IMR-90 (cell line): Measurements from ENCODE around the gene TRHDE. TPM values are rescaled to one million over a fixed set of nuclear protein-coding genes. Genes with fewer than 3 reads are reported as not detected.

Experiments
- ATAC-seq: fragments of 200-7000 bp; cut with Tn5 transposase; 2 replicates; pipeline ENCODE4 v1.9.1; 2020; ENCODE audit warnings: low read depth, mild to moderate bottlenecking, moderate library complexity
- BruUV-seq: library from RNA; stranded (reverse); fragments of 400-500 nt; replicated peaks from 2 replicates; lab custom pipeline; 2021; lab: Mats Ljungman, UMichigan
- CTCF ChIA-PET: fragments of 300-600 bp; formaldehyde crosslinking; extraction: SDS; loops from one replicate; lab custom pipeline; 2021; ENCODE audit warnings: antibody characterized with exemption; lab: Yijun Ruan, JAX
- POLR2A ChIA-PET: fragments of 300-600 bp; sonication (Branson Sonifier 250); formaldehyde crosslinking; loops from one replicate; lab custom pipeline; 2022; ENCODE audit warnings: antibody characterized with exemption; ENCODE audit not compliant: unreplicated experiment; lab: Charles Lee
- DNase-seq: peaks from one replicate; pipeline ENCODE4 v3.0.0; 2013
- H2AFZ ChIP-seq: replicated peaks from 2 replicates; pipeline ENCODE3; 2013; ENCODE audit warnings: low read length, mild to moderate bottlenecking; ENCODE audit not compliant: poor library complexity
- H2AK5ac ChIP-seq: 2 replicates; pipeline ENCODE4 v1.6.1; 2013; ENCODE audit warnings: low read depth, low read length, inconsistent platforms
- H2AK9ac ChIP-seq: replicated peaks from 2 replicates; pipeline ENCODE3; 2013; ENCODE audit warnings: mild to moderate bottlenecking, low read depth, low read length, moderate library complexity; ENCODE audit not compliant: poor library complexity
- H2BK120ac ChIP-seq: 2 replicates; pipeline ENCODE4 v1.6.1; 2013; ENCODE audit warnings: low read depth, low read length, inconsistent platforms
- H2BK15ac ChIP-seq: 3 replicates; pipeline ENCODE4 v1.6.1; 2013; ENCODE audit warnings: low read depth, low read length, inconsistent platforms
- H2BK20ac ChIP-seq: 2 replicates; pipeline ENCODE4 v1.6.1; 2013; ENCODE audit warnings: low read depth, mild to moderate bottlenecking, inconsistent platforms, low read length, moderate library complexity
- H2BK5ac ChIP-seq: 2 replicates; pipeline ENCODE4 v1.6.1; 2013; ENCODE audit warnings: mild to moderate bottlenecking, low read depth, low read length, inconsistent platforms; ENCODE audit not compliant: poor library complexity, severe bottlenecking
- H3K14ac ChIP-seq: replicated peaks from 2 replicates; pipeline ENCODE4 v1.6.1; 2013; ENCODE audit warnings: low read depth, low read length, inconsistent platforms
- H3K18ac ChIP-seq: 2 replicates; pipeline ENCODE4 v1.6.1; 2013; ENCODE audit warnings: low read depth, low read length, control low read depth
- H3K23ac ChIP-seq: 2 replicates; pipeline ENCODE4 v1.6.1; 2013; ENCODE audit warnings: low read depth, low read length, inconsistent platforms
- H3K27ac ChIP-seq: 2 replicates; pipeline ENCODE4 v1.5.1; 2013; ENCODE audit warnings: mild to moderate bottlenecking, control low read depth, low read length; ENCODE audit not compliant: insufficient read depth
- H3K27me3 ChIP-seq: 2 replicates; pipeline ENCODE4 v1.6.1; 2013; ENCODE audit warnings: low read length; ENCODE audit not compliant: control insufficient read depth, insufficient read depth
- H3K36me3 ChIP-seq: 2 replicates; pipeline ENCODE4 v1.6.1; 2013; ENCODE audit warnings: low read length, mixed read lengths; ENCODE audit not compliant: control insufficient read depth, insufficient read depth
- H3K4ac ChIP-seq: 2 replicates; pipeline ENCODE4 v1.6.1; 2013; ENCODE audit warnings: low read depth, low read length, inconsistent platforms
- H3K4me1 ChIP-seq: 2 replicates; pipeline ENCODE4 v1.6.1; 2013; ENCODE audit warnings: low read length, mixed read lengths; ENCODE audit not compliant: control insufficient read depth, insufficient read depth
- H3K4me2 ChIP-seq: 2 replicates; pipeline ENCODE4 v1.6.1; 2013; ENCODE audit warnings: low read depth, mild to moderate bottlenecking, control low read depth, low read length, moderate library complexity
- H3K4me3 ChIP-seq: 2 replicates; pipeline ENCODE4 v1.5.1; 2013; ENCODE audit warnings: low read depth, mild to moderate bottlenecking, control low read depth, low read length, moderate library complexity; ENCODE audit not compliant: insufficient read depth
- H3K56ac ChIP-seq: 2 replicates; pipeline ENCODE4 v1.6.1; 2013; ENCODE audit warnings: low read length, inconsistent platforms; ENCODE audit not compliant: insufficient read depth; ENCODE audit errors: extremely low read depth
- H3K79me1 ChIP-seq, 2 experiments: 2 replicates each; pipeline ENCODE4 v1.6.1; 2013; ENCODE audit warnings: low read length in 2 of 2, inconsistent platforms in 1 of 2, low read depth in 1 of 2
- H3K9ac ChIP-seq: 2 replicates; pipeline ENCODE4 v1.6.1; 2013; ENCODE audit warnings: low read depth, low read length, control low read depth
- H3K9me1 ChIP-seq: 2 replicates; pipeline ENCODE4 v1.6.1; 2013; ENCODE audit warnings: low read length, inconsistent platforms; ENCODE audit not compliant: insufficient read depth
- H3K9me3 ChIP-seq: 2 replicates; pipeline ENCODE4 v1.6.1; 2013; ENCODE audit warnings: low read length; ENCODE audit not compliant: control insufficient read depth, insufficient read depth
- H4K20me1 ChIP-seq: 2 replicates; pipeline ENCODE4 v1.6.1; 2013; ENCODE audit warnings: low read length, inconsistent platforms; ENCODE audit not compliant: insufficient read depth
- H4K5ac ChIP-seq: 2 replicates; pipeline ENCODE4 v1.6.1; 2013; ENCODE audit warnings: mild to moderate bottlenecking, low read depth, low read length, control low read depth
- H4K8ac ChIP-seq, 2 experiments: 2 replicates each; pipeline ENCODE4 v1.6.1; 2013; ENCODE audit warnings: low read depth in 2 of 2, low read length in 2 of 2, control low read depth in 1 of 2, inconsistent platforms in 1 of 2
- H4K91ac ChIP-seq: 2 replicates; pipeline ENCODE4 v1.6.1; 2013; ENCODE audit warnings: low read depth, low read length, inconsistent platforms; ENCODE audit not compliant: insufficient read depth
- CEBPB ChIP-seq: IDR thresholded peaks from 2 replicates; pipeline ENCODE4 v1.6.1; 2012; ENCODE audit warnings: low read depth, low read length, improper control_type of control experiment
- CHD1 ChIP-seq: IDR thresholded peaks from 2 replicates; pipeline ENCODE4 v1.6.1; 2012; ENCODE audit warnings: low read depth, low read length, improper control_type of control experiment
- MAFK ChIP-seq: IDR thresholded peaks from 2 replicates; pipeline ENCODE4 v1.6.1; 2012; ENCODE audit warnings: low read depth, low read length, improper control_type of control experiment
- MAZ ChIP-seq: IDR thresholded peaks from 2 replicates; pipeline ENCODE4 v1.6.1; 2012; ENCODE audit warnings: low read depth, mild to moderate bottlenecking, low read length, improper control_type of control experiment, moderate library complexity, borderline replicate concordance
- MXI1 ChIP-seq: IDR thresholded peaks from 2 replicates; pipeline ENCODE4 v1.6.1; 2012; ENCODE audit warnings: low read depth, mild to moderate bottlenecking, low read length, moderate library complexity, borderline replicate concordance
- NFE2L2 ChIP-seq: fragments of 150-350 bp; IDR thresholded peaks from 2 replicates; pipeline ENCODE4 v1.6.1; 2016; ENCODE audit warnings: low read depth, mild to moderate bottlenecking, low read length
- RAD21 ChIP-seq: IDR thresholded peaks from 2 replicates; pipeline ENCODE4 v1.6.1; 2012; ENCODE audit warnings: low read length, improper control_type of control experiment
- WGBS, 2 experiments: methylation state at CpG; one replicate each; pipeline versions ENCODE4 v1.1.5 to v1.1.7; 2013; ENCODE audit warnings: missing lambda C conversion rate in 2 of 2; ENCODE audit not compliant: insufficient read length in 1 of 2; ENCODE audit errors: extremely low coverage in 2 of 2; 5-methylcytosine and 5-hydroxymethylcytosine counted together
- dilution Hi-C: fragments of 300-500 bp; cut with HindIII; formaldehyde crosslinking; loops from one replicate; pipeline ENCODE4 v1.14.3; 2018; ENCODE audit warnings: low sequenced_read_pairs; ENCODE audit not compliant: unreplicated experiment
- in situ Hi-C: fragments of 300-500 bp; cut with MboI; formaldehyde crosslinking; loops from 3 replicates; pipeline ENCODE4 v1.14.3; 2019; ENCODE audit warnings: low sequenced_read_pairs, inconsistent platforms, mixed read lengths
- intact Hi-C: fragments of 100-400 bp; cut with micrococcal nuclease; formaldehyde crosslinking; loops from 2 replicates; pipeline ENCODE4 v1.10.0; 2022
- polyA plus RNA-seq, 3 experiments: library from polyadenylated mRNA; depleted of rRNA; stranded (reverse); fragments of >200 nt; gene quantifications; 2 replicates each; pipeline ENCODE4 v1.2.3, GENCODE V29; 2012; ENCODE audit warnings: low replicate concordance in 1 of 3
- total RNA-seq: library from RNA; depleted of rRNA; stranded (reverse); fragments of >200 nt; gene quantifications from 2 replicates; pipeline ENCODE4 v1.2.3, GENCODE V29; 2012
- TF ChIP-seq, protein P1 (sequence below): fragments of 150-350 bp; IDR thresholded peaks from 2 replicates; pipeline ENCODE4 v1.6.1; 2016; ENCODE audit warnings: low read depth, mild to moderate bottlenecking, low read length, moderate library complexity, borderline replicate concordance
- TF ChIP-seq, protein P2 (sequence below): fragments of 150-350 bp; IDR thresholded peaks from 2 replicates; pipeline ENCODE4 v1.6.1; 2017; ENCODE audit warnings: mild to moderate bottlenecking, antibody characterized with exemption, low read length, low read depth
- TF ChIP-seq, protein P3 (sequence below): conservative IDR thresholded peaks from 2 replicates; pipeline ENCODE4 v1.5.1; 2012; ENCODE audit warnings: mild to moderate bottlenecking, low read depth, low read length, improper control_type of control experiment

The TRHDE gene
- total and polyA plus RNA-seq, 2 of the 4 experiments (the other 2 are of a cell fraction): 33.7 to 65.1 TPM

DNA sequence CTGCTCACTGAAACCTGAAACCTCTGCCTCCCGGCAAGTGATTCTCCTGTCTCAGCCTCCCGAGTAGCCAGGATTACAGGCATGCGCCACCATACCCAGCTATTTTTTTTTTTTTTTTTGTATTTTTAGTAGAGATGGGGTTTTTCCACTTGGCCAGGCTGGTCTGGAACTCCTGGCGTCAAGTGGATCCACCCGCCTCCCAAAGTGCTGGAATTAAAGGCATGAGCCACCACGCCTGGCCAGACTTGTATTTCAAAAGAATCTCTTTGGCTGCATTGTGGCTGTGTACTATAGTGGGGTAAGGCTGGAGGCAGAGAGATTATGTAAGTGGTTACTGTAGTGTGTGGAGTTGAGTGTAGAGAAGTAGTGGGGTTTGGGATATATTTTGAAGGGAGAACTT lies 35.1 kb downstream of the TRHDE start:
- Histone ChIP-seq H2BK5ac (no peak overlapping the region), H3K4me3 (no peak overlapping the region), H3K4me2 (no peak overlapping the region), H4K8ac (no peak overlapping the region), H3K14ac (no peak overlapping the region), H3K18ac (no peak overlapping the region), H3K56ac (no peak overlapping the region), H3K4ac (no peak overlapping the region), H3K4me1 (peaks cover 9% of the 10 kb centered on the region), H3K23ac (no peak overlapping the region), H3K9ac (no peak overlapping the region), H4K91ac (no peak overlapping the region), H2BK20ac (no peak overlapping the region), H2AFZ (no peak overlapping the region), H3K27ac (no peak overlapping the region), H2BK15ac (no peak overlapping the region), H3K36me3 (no peaks in the 10 kb centered on the region), H4K5ac (no peak overlapping the region), H2AK5ac (no peak overlapping the region), H2BK120ac (no peak overlapping the region), H3K9me3 (no peaks in the 10 kb centered on the region), H3K27me3 (no peaks in the 10 kb centered on the region), H3K9me1 (peaks cover 8% of the 10 kb centered on the region), H4K20me1 (no peaks in the 10 kb centered on the region), H2AK9ac (no peak overlapping the region), H3K79me1 (peaks cover 31 to 59% of the 10 kb centered on the region in 2 experiments)
- TF ChIP-seq RAD21 (no peak), CHD1 (no peak), MAZ (no peak), MAFK (no peak), CEBPB (no peak), MXI1 (no peak), NFE2L2 (no peak)
- TF ChIP-seq, protein P1, sequence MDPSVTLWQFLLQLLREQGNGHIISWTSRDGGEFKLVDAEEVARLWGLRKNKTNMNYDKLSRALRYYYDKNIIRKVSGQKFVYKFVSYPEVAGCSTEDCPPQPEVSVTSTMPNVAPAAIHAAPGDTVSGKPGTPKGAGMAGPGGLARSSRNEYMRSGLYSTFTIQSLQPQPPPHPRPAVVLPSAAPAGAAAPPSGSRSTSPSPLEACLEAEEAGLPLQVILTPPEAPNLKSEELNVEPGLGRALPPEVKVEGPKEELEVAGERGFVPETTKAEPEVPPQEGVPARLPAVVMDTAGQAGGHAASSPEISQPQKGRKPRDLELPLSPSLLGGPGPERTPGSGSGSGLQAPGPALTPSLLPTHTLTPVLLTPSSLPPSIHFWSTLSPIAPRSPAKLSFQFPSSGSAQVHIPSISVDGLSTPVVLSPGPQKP: no peak
- TF ChIP-seq, protein P2, sequence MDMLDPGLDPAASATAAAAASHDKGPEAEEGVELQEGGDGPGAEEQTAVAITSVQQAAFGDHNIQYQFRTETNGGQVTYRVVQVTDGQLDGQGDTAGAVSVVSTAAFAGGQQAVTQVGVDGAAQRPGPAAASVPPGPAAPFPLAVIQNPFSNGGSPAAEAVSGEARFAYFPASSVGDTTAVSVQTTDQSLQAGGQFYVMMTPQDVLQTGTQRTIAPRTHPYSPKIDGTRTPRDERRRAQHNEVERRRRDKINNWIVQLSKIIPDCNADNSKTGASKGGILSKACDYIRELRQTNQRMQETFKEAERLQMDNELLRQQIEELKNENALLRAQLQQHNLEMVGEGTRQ: no peak
- TF ChIP-seq, protein P3, sequence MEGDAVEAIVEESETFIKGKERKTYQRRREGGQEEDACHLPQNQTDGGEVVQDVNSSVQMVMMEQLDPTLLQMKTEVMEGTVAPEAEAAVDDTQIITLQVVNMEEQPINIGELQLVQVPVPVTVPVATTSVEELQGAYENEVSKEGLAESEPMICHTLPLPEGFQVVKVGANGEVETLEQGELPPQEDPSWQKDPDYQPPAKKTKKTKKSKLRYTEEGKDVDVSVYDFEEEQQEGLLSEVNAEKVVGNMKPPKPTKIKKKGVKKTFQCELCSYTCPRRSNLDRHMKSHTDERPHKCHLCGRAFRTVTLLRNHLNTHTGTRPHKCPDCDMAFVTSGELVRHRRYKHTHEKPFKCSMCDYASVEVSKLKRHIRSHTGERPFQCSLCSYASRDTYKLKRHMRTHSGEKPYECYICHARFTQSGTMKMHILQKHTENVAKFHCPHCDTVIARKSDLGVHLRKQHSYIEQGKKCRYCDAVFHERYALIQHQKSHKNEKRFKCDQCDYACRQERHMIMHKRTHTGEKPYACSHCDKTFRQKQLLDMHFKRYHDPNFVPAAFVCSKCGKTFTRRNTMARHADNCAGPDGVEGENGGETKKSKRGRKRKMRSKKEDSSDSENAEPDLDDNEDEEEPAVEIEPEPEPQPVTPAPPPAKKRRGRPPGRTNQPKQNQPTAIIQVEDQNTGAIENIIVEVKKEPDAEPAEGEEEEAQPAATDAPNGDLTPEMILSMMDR: no peak
- ATAC-seq (no peak), DNase-seq (no peak)
- intact Hi-C loops: no loop called here
- POLR2A ChIA-PET: no interaction called here
- WGBS, 2 experiments: 100% methylated on average over 2 of the region's 6 CpGs; no CpG with 5 or more reads in 1 of the 2 experiments
- no TSS peak for BruUV-seq
- dilution Hi-C loops: no loop called here
- in situ Hi-C loops: no loop called here
- CTCF ChIA-PET: interaction anchor here (0.6 kb wide), 1 partner anchor 20 kb away, joined by 4 read pairs; no protein-coding TSS in a partner anchor
